ENCODE results near the gene WWTR1.

GRCh38 chr3:149593418-149594160, 64.2 kb downstream of the WWTR1 start:
- TF ChIP-seq CTCF (IDR thresholded peaks at IDR 0.05) (no peak), POLR2A (IDR thresholded peaks at IDR 0.05) (no peak), POLR2AphosphoS5 (IDR thresholded peaks at IDR 0.05) (no peak)
